Measurements from ENCODE around the gene NTRK2.

GRCh38 chr9:84925225-84925872 is 255.8 kb downstream of the NTRK2 start:
- no peak for TF ChIP-seq EP300 (IDR thresholded peaks at IDR 0.05)
- TF ChIP-seq, protein P1, sequence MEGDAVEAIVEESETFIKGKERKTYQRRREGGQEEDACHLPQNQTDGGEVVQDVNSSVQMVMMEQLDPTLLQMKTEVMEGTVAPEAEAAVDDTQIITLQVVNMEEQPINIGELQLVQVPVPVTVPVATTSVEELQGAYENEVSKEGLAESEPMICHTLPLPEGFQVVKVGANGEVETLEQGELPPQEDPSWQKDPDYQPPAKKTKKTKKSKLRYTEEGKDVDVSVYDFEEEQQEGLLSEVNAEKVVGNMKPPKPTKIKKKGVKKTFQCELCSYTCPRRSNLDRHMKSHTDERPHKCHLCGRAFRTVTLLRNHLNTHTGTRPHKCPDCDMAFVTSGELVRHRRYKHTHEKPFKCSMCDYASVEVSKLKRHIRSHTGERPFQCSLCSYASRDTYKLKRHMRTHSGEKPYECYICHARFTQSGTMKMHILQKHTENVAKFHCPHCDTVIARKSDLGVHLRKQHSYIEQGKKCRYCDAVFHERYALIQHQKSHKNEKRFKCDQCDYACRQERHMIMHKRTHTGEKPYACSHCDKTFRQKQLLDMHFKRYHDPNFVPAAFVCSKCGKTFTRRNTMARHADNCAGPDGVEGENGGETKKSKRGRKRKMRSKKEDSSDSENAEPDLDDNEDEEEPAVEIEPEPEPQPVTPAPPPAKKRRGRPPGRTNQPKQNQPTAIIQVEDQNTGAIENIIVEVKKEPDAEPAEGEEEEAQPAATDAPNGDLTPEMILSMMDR (IDR thresholded peaks at IDR 0.05), result no peak
- TF ChIP-seq POLR2AphosphoS5 (IDR thresholded peaks at IDR 0.05), result no peak

Data from gastroesophageal sphincter (tissue), 3 donors.